DMS114 treated with DMSO at 0.1 percent for 48 hours (cell line): ENCODE measurements around the gene PCDHA9.

Experiments used
- DNase-seq: peaks from one replicate; lab custom pipeline; 2025; ENCODE audit not compliant: unreplicated experiment; lab: John Stamatoyannopoulos, UW

Gene PCDHA9

DNA sequence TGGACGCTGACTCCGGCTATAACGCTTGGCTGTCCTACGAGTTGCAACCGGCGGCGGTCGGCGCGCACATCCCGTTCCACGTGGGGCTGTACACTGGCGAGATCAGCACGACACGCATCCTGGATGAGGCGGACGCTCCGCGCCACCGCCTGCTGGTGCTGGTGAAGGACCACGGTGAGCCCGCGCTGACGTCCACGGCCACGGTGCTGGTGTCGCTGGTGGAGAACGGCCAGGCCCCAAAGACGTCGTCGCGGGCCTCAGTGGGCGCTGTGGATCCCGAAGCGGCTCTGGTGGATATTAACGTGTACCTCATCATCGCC lies 29.0 kb downstream of the PCDHA9 start:
- DNase-seq = no peak

DNA sequence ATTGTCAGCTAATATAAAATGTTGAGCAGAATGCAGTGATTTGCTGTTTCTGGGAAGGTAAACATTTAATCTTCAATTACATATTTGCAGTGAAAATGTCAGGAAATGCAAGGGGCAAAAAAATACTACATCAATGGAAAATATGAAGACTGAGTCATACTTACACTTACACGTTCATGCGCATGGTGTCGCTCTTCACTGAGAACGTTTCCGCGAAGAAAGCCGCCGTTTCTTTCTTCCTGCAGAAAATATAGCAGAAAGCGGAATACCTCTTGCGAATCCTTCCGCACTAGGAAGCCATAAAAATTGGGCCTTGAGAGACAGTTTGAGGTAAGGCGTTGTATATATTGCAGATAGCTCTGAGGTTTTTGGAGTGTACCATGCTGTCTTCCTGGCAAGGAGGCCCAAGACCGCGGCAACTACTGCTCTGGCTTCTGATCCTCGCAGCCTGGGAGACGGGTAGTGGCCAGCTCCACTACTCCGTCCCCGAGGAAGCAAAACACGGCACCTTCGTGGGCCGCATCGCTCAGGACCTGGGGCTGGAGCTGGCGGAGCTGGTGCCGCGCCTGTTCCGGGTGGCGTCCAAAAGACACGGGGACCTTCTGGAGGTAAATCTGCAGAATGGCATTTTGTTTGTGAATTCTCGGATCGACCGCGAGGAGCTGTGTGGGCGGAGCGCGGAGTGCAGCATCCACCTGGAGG lies 33.9 kb downstream of the PCDHA9 start, which contains the start of gene PCDHA13:
Gene PCDHA13 (plus strand): TSS at position 236 of the 702 bp plus-strand sequence. CDS start 145 bp downstream, at position 381.
- no peak for DNase-seq

DNA sequence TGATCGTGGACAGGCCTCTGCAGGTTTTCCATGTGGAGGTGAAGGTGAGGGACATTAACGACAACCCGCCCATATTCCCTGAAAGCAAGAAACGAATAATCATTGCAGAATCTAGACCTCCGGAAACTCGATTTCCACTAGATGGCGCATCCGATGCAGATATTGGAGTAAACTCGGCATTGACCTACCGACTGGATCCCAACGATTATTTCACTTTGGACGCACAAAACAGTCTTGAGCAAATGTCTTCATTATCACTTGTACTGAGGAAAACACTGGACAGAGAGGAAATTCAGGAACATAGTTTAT lies 34.4 kb downstream of the PCDHA9 start:
- DNase-seq = no peak

DNA sequence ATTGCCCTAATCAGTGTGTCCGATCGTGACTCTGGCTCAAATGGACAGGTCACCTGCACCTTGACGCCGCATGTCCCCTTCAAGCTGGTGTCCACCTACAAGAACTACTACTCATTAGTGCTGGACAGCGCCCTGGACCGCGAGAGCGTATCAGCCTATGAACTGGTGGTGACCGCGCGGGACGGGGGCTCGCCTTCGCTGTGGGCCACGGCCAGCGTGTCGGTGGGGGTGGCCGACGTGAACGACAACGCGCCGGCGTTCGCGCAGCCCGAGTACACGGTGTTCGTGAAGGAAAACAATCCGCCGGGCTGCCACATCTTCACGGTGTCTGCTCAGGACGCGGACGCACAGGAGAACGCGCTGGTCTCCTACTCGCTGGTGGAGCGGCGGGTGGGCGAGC lies 35.2 kb downstream of the PCDHA9 start:
- DNase-seq = no peak

DNA sequence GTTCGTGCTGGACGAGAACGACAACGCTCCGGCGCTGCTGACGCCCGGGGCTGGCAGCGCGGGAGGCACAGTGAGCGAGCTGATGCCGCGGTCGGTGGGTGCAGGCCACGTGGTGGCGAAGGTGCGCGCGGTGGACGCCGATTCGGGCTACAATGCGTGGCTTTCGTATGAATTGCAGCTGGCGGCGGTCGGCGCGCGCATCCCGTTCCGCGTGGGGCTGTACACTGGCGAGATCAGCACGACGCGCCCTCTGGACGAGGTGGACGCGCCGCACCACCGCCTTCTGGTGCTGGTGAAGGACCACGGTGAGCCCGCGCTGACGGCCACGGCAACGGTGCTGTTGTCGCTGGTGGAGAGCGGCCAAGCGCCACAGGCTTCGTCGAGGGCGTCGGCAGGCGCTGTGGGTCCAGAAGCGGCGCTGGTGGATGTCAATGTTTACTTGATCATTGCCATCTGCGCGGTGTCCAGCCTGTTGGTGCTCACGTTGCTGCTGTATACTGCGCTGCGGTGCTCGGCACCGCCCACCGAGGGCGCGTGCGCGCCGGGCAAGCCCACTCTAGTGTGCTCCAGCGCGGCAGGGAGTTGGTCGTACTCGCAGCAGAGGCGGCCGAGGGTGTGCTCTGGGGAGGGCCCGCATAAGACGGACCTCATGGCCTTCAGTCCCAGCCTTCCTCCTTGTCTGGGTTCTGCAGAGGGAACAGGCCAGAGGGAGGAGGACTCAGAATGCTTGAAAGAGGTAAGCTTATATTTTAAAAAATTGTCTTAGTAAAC lies 35.9 kb downstream of the PCDHA9 start:
- no peak for DNase-seq
